Measurements from ENCODE around the gene TNFRSF14. TPM values are rescaled to one million over a fixed set of nuclear protein-coding genes. Genes with fewer than 3 reads are reported as not detected.
A peak's percentile ranks its signal among the peaks of the same experiment; 100 is the strongest.

Gene TNFRSF14
- 100 to 1,000 TPM; 124 to 183 TPM for total RNA-seq

DNA sequence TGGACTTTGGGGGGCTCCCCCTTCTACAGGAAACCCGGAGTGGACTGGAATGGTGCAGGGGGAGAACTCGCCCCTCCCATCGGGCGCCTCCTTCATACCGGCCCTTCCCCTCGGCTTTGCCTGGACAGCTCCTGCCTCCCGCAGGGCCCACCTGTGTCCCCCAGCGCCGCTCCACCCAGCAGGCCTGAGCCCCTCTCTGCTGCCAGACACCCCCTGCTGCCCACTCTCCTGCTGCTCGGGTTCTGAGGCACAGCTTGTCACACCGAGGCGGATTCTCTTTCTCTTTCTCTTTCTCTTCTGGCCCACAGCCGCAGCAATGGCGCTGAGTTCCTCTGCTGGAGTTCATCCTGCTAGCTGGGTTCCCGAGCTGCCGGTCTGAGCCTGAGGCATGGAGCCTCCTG, at the start of gene TNFRSF14:
TNFRSF14 (plus strand) TSS at position 95 of the 401 bp plus-strand sequence; CDS start at position 389, 294 bp downstream.
- Mint-ChIP-seq H3K36me3 (peaks cover 7 to 12% of the 10 kb centered on the region in 2 donors), H3K9me3 (no peaks in the 10 kb centered on the region), H3K27ac (peak within 1 kb of the TSS; percentile 96 to 97)
- ATAC-seq (peak; percentile 56 to 72), DNase-seq (ENCODE audit: low spot score in 2 of 2) (peak in 1 of 2 donors; percentile 54)

DNA sequence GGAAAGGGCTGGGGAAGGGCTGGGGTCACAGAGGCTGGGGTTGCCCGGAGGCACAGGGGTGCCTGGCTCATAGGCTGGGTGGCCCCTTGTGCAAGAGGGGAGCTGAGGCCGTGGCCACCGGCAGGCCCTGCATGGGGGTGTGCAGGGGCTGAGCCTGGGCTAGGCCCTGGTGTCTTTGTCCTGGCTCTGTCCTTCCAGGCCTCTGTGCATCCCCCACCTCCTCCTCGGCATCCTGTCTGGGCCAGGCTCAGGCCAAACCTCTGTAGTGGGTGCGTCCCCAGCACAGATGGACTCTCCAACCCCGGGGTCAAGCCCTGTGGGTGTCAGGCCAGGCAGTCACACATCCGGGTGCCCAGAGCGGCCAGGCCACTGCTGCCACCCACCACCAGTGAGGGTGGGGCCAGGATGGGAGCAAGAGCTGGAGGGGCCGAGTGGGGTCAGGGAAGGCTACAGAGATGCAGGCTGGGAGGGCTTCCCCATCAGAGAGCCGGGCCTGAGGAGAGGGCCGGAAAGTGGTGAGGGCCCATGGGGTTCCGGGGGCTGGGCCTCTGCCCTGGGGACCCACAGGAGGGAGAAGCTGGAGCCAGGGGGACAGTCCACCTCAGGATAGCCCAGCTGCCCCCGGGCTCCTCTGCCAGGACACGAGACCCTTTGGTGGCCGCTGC, 49.1 kb upstream of the TNFRSF14 start:
- DNase-seq (ENCODE audit: low spot score in 2 of 2): no peak
- H3K36me3 Mint-ChIP-seq: no peaks in the 10 kb centered on the region
- H3K27ac Mint-ChIP-seq: no peak overlapping the region
- ATAC-seq: peak in 1 of 2 donors; percentile 4
- no peaks in the 10 kb centered on the region for H3K9me3 Mint-ChIP-seq

DNA sequence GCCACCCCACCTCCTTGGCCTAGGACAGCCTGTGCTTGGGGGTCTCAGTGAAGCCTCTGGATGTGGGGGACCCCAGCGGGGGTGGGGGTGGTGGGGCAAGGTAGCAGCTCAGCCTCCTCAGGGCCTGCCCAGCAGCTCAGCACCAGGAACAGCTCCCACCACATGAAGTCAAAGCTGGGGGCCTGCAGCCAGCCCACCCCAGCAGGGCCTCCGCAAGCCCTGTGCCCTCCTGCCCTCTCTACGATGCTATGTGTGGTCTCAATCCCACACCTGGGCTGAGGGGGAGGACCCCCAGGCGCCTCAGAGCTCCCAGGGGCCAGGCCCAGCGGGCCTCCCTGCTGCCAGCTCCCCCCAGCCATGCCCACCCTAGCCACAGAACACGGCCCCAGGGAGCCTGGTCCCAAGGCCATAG, 48.4 kb upstream of the TNFRSF14 start:
- H3K27ac Mint-ChIP-seq: no peak overlapping the region
- no peak for DNase-seq (ENCODE audit: low spot score in 2 of 2)
- H3K9me3 Mint-ChIP-seq: no peaks in the 10 kb centered on the region
- no peak for ATAC-seq
- no peaks in the 10 kb centered on the region for H3K36me3 Mint-ChIP-seq

DNA sequence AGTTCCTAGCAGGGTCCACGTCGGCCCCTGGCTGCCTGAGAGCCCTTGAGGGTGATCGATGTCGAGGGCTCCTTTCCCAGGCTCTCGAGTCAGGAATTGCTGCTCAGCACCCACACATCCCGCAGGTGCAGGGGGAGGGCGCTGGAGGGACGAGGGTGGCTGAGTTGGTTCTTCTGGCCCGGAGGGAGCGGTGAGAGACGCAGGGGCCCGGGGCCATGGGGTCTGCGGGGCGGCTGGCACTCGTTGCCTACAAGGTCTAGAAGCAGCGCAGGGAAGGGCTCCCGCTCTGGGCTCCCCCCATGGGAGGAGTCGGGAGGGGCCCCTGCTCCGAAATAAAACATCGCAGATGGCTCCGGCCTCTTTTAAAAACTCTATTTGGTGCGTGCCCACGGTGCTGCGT, 48.0 kb upstream of the TNFRSF14 start:
- no peak for DNase-seq (ENCODE audit: low spot score in 2 of 2)
- no peaks in the 10 kb centered on the region for H3K9me3 Mint-ChIP-seq
- H3K27ac Mint-ChIP-seq: no peak overlapping the region
- ATAC-seq: no peak
- no peaks in the 10 kb centered on the region for H3K36me3 Mint-ChIP-seq

DNA sequence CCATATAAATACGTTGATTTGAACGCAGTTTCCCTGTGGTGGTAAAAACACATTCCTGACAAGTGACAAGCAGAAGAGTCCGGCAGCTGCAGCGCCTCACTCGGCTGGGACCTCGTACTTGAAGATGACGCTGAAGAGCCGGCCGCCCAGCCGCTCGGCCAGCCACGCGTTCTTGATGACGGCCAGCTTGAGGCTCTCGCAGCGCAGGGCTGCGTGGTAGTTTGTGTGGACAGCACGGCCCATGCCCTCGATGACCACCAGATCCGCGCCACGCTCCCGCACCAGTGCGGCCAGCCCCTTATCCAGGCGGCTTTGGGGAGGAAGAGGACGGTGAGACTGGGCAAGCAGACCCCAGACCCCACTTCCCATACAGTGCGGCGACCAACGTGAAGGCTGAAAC, 47.4 kb upstream of the TNFRSF14 start:
- H3K27ac Mint-ChIP-seq: peak overlapping the region in 1 of 2 donors; percentile 50

DNA sequence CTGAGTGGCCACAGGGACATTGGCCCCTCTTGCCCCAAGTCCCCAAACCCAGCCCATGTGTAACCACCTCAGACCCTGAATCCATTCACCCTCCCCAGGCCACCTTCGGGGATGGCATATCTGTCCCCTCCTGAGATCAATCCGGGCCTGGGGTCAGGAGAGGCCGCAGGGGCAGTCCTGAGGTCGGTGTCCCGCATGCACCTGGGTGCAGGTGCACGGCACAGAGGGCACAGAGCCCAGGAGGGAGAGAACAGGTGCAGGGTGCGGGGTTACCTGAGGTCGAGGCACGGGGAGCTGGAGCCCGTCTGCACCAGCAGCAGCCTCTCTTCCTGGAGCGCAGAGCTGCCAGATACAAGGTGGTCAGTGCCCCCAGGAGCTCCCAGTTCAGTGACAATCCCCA, 46.6 kb upstream of the TNFRSF14 start:
- H3K9me3 Mint-ChIP-seq: no peaks in the 10 kb centered on the region
- H3K36me3 Mint-ChIP-seq: no peaks in the 10 kb centered on the region
- ATAC-seq: no peak
- no peak overlapping the region for H3K27ac Mint-ChIP-seq
- no peak for DNase-seq (ENCODE audit: low spot score in 2 of 2)

More for the DNA sequence above, 47.4 kb upstream of the TNFRSF14 start:
- ATAC-seq: no peak
- Mint-ChIP-seq H3K9me3 (no peaks in the 10 kb centered on the region), H3K36me3 (no peaks in the 10 kb centered on the region)
- DNase-seq (ENCODE audit: low spot score in 2 of 2): no peak

DNA sequence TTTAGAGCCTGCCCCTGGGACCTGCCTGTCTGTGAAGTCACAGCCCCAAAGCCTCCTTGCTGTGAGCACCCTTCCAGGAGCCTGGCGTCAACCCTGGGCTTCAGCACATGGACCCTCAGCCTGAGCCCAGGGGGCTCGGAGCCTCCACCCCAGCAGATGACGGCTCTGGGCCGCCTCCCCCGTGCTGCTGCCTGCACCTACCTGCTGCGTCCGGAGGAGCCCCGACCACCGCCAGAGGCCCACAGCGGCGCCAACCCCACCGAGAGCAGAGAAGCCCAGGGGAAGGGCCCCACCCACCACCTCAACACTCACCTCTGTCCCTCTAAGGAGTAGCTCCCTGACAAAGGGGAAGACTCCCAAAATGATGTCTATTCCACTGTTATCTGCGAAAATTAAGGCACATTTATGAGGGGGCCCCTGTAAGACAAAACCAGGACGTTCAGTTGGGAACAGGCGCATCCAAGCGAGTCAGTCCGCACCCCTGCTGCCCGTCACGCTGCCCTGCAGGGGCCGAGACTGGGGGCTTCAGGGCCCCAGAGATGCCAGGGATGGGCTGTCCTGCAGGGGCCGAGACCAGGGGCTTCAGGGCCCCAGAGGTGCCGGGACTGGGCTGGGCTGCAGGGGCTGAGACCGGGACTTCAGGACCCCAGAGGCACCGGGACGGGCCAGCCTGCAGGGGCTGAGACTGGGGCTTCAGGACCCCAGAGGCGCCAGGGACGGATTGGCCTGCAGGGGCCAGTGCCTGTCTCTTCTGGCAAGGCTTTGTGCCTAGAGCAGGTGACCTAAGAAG, 45.6 kb upstream of the TNFRSF14 start:
- Mint-ChIP-seq H3K9me3 (no peaks in the 10 kb centered on the region), H3K36me3 (no peaks in the 10 kb centered on the region), H3K27ac (no peak overlapping the region)
- DNase-seq (ENCODE audit: low spot score in 2 of 2) (no peak), ATAC-seq (no peak)

DNA sequence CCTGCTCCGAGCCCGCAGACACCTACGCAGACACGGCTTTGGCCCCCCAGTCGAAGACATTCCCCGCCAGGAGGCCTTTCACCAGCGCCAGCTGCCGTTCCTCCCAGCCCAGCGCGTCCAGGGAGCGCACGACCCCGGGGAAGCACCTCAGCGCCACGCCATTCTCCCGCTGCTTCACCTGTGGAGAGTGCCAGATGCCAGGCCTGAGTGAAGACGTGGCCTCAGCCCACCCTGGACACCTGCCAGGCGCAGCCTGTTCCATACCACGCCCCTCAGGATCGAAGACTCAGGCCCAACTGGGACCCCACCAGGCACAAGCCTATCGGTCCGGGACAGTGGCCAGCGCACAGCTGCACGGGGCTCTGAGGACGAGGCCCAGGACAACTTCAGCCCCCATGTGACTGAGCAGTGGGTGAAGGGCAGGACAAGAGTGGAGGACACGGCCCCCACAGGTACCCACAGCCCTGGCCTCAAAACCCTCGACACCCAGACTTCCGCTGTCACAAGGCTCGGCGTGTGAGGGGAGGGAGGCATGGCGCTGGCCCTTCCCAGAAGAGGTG, 43.2 kb upstream of the TNFRSF14 start:
- peak in 1 of 2 donors; percentile 8 for ATAC-seq
- Mint-ChIP-seq H3K27ac (no peak overlapping the region), H3K36me3 (no peaks in the 10 kb centered on the region), H3K9me3 (no peaks in the 10 kb centered on the region)
- DNase-seq (ENCODE audit: low spot score in 2 of 2): no peak

DNA sequence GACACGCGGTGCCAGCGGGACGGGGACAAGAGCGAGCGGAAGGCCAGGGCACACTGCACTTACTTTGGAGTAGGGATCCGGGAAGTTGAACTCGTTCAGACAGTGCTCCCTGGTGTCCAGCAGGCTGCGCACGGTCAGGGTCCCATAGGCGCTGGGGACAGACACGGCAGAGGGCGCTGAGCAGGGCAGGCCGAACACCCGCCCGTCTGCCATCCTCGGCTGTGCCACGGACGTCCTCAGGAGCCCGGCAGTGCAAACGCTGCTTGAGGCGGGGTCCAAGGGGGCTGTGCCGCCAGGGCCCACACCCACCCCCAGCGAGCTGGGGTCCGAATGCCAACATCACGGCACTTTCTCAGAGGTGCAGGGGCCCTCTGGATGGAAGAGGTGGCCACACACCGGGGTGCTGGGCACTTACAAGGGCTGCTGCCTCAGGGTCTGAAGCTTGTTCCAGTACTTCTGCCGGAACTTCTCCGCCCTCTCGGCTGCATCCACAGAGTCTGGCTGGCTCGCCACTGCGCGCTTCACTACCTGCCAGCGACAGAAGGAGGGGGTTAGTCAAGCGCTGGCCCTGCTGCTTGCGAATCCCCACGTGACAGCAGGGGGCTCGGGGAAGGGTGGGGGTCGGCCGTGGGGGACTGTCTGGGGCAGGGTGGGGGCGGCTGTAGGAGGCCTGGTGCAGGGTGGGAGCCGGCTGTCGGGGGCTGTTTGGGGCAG, 42.1 kb upstream of the TNFRSF14 start:
- Mint-ChIP-seq H3K27ac (no peak overlapping the region), H3K9me3 (no peaks in the 10 kb centered on the region), H3K36me3 (no peaks in the 10 kb centered on the region)
- no peak for ATAC-seq
- no peak for DNase-seq (ENCODE audit: low spot score in 2 of 2)

DNA sequence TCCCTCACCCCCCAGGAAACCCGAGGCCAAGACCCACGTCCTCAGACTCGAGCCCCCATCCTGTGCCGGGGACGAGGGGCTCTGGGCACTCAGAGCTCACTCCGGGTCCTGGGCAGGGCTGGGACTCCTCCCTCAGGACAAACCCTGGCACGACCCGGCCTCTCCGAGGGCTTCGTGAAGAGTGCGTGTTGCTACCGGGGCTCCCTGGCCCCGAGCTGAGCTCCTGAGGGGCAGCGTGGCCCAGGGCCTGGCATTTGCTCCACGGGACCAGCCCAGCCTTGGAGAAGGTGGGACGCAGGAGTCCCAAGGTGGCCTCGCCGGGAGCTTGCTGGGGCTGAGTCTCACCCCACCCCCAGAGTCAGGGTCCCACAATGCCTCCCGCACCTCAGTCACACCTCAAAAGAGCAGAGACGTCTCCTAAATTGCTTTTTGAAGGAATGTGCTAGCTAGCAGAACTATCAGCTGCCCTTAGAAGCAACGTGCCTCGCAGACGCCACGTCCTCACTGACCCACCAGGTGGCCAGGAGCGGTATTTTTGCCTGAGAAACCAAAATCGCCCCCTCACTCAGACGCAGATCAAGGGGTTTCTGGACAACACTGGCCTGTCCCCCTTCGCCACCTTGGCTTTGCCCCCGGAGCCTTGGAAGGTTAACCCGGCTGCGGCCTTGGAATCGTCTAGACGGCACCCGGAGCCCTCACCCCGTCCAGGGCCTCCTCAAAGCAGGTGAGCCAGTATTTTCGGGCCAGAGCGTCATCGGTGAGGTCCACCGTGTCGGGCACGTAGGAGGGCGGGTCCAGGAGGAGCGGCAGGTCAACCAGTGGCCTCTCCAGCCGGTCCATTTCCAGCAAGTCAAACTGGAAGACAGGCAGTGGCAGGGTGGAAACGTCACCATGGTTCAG, 41.1 kb upstream of the TNFRSF14 start:
- ATAC-seq: no peak
- no peak overlapping the region for H3K27ac Mint-ChIP-seq
- H3K9me3 Mint-ChIP-seq: no peaks in the 10 kb centered on the region
- H3K36me3 Mint-ChIP-seq: no peaks in the 10 kb centered on the region
- DNase-seq (ENCODE audit: low spot score in 2 of 2): no peak

DNA sequence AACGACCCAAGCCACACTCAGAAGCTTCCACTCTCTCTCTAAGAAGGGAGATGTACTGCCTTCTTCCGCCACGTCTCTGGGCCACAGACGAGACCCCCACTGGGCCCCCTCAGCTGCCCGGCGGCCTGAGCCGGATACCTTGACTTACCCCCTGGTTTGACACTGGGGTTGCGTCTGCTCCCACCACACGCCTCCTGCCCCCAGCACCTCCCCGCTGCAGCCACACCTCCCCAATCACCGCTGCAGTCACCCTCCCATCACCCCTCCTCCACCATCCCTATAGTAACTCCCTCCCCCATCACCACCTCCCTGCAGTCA, 40.4 kb upstream of the TNFRSF14 start:
- Mint-ChIP-seq H3K36me3 (no peaks in the 10 kb centered on the region), H3K9me3 (no peaks in the 10 kb centered on the region), H3K27ac (no peak overlapping the region)
- ATAC-seq (no peak), DNase-seq (ENCODE audit: low spot score in 2 of 2) (no peak)

DNA sequence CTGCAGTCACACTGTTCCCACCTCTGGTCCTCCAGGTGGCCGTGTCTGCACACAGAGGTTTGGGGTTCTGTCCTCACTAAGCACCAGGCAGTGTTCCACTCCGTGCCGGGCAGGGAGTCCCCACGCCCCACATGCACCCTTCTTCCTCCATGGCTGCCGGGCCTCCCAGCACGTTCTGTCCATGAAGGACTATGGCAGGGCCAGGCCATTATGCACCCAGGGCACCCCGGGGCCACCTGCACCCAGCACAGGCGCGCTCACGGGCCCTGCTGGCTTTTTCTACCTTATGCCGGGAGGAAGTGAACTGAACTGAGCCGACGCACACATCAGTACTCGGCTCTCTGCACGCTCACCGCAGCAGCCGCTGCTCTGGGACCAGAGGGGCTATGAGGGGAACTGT, 40.0 kb upstream of the TNFRSF14 start:
- Mint-ChIP-seq H3K36me3 (no peaks in the 10 kb centered on the region), H3K27ac (no peak overlapping the region), H3K9me3 (no peaks in the 10 kb centered on the region)
- DNase-seq (ENCODE audit: low spot score in 2 of 2) (no peak), ATAC-seq (no peak)

DNA sequence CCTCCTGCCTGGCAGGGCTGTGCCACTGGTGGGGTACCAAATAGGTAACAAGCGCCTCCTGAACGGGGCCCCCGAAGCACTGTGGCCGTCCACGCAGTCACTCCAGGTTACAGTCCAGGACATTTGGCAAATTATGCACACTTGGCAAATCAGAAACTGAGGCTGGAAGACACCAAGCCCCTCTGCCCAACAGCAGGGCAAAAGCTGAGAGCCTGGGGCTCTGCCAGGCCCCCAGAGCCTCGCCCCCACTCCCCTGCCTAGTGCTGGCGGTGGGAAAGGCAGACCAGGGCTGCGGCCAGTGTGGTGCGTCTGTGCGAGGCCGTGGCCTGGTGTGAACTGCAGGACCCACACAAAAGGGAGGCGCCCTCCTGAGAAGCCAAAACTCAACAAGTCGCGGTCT, 39.2 kb upstream of the TNFRSF14 start:
- ATAC-seq (no peak), DNase-seq (ENCODE audit: low spot score in 2 of 2) (no peak)
- no peaks in the 10 kb centered on the region for H3K36me3 Mint-ChIP-seq
- H3K9me3 Mint-ChIP-seq: no peaks in the 10 kb centered on the region
- peak overlapping the region in 1 of 2 donors; percentile 68 for H3K27ac Mint-ChIP-seq

DNA sequence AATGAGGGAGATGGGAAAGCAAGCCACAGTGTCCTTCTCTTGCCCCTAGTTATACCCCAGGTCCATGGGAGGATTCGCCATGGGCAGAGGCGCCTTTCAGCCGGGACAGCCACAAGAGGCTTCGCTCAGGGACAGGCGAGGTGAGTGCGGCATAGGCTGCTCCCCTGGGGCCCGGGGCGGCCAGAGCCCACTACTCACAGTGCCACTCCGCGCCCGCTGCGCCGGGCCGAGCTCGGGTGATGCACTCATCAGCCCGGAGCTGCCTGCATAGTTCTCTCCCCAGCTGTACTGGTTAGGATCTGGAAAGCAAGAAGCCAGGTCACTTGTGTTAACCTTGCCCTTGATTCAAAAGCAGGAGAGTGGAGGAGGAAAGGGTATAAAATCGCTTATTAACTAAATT, 38.2 kb upstream of the TNFRSF14 start:
- no peak overlapping the region for H3K27ac Mint-ChIP-seq
- no peaks in the 10 kb centered on the region for H3K9me3 Mint-ChIP-seq
- H3K36me3 Mint-ChIP-seq: no peaks in the 10 kb centered on the region
- ATAC-seq: no peak
- no peak for DNase-seq (ENCODE audit: low spot score in 2 of 2)

DNA sequence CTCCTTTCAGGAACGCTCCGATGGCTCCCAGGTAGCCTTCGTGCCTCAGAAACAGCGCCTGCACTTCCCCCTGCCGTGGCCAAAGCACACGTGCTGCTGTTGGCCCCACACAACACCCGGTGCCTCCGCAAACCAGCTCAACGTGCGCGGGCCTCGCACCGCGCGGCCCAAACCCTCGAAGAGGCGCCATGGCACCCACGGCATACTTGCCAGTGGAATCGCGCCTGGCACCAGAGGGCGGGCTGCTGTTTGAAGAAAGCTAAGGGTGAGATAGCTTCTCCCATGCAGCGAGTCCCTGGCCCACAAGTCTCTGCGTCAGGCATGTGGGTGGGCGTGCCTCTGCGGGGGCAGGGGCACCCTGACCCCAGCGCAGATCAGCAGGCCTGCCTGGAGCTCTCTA, 37.6 kb upstream of the TNFRSF14 start:
- Mint-ChIP-seq H3K27ac (no peak overlapping the region), H3K9me3 (no peaks in the 10 kb centered on the region), H3K36me3 (no peaks in the 10 kb centered on the region)
- DNase-seq (ENCODE audit: low spot score in 2 of 2) (no peak), ATAC-seq (no peak)

DNA sequence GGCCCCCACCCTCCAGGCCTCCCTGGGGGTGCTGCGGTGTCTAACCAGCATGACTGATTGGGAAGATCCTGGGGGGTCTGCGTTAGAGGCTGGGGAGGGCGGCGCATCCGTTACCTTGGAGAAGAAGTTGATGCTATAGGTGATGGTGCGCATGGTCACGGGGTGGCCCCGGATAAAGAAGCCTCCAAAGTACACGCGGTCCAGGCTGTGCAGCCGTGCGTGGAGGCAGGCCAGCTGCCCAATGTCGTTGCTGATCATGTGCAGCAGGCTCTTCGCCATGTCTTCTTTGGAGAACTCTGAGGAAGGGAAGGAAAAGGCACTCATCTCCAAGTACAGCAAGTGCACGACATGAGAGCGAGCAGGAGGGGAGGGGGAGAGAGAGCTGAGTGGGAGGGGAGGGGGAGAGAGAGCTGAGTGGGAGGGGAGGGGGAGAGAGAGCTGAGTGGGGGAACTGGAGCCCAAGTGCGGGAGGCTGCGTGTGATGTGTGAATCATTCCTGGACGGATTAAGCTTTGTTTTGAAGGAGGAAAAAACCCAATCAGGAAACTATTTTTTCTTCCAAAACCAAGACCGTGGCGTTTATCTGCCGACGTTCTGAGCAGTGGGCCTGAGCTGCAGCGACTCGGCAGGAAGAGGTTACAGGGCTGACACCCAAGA, 37.0 kb upstream of the TNFRSF14 start:
- no peak for DNase-seq (ENCODE audit: low spot score in 2 of 2)
- no peaks in the 10 kb centered on the region for H3K9me3 Mint-ChIP-seq
- no peak for ATAC-seq
- H3K36me3 Mint-ChIP-seq: no peaks in the 10 kb centered on the region
- H3K27ac Mint-ChIP-seq: no peak overlapping the region
